Measurements from ENCODE around the gene CRB1. TPM values are rescaled to one million over a fixed set of nuclear protein-coding genes. Genes with fewer than 3 reads are reported as not detected.

CRB1 gene
- total RNA-seq, 1 experiment from 2014 or later = not detected

- H2BK20ac ChIP-seq (ENCODE audit: low read depth, low read length, poor library complexity, severe bottlenecking) = no peak overlapping the region
- DNase-seq = no peak
- H4K20me1 ChIP-seq (ENCODE audit: control insufficient read depth, insufficient read depth, insufficient read length) = no peaks in the 10 kb centered on the region
- H2BK5ac ChIP-seq (ENCODE audit: insufficient read length, low read length) = no peak overlapping the region
- H2BK12ac ChIP-seq (ENCODE audit: insufficient read length, low read depth, low read length) = no peak overlapping the region
- peak overlapping the region in 2 of 3 experiments; percentile 1 to 9; a peak in 1 of 7 replicates for H3K27ac Mint-ChIP-seq
- H3K4me3 Mint-ChIP-seq = no peak overlapping the region
- no peak overlapping the region for H2BK15ac ChIP-seq (ENCODE audit: low read depth, low read length)
- H3K4me1 Mint-ChIP-seq = peaks cover 57 to 63% of the 10 kb centered on the region in 2 experiments
- no peak overlapping the region for H3K56ac ChIP-seq (ENCODE audit: insufficient read length, low read depth, low read length)
- no peak overlapping the region for H4K8ac ChIP-seq (replicated peaks; ENCODE audit: insufficient read length, low read depth, low read length)
- no peaks in the 10 kb centered on the region for H3K27me3 ChIP-seq (ENCODE audit: insufficient read depth, low read length)
- H4K91ac ChIP-seq (ENCODE audit: insufficient read length, low read depth, low read length) = no peak overlapping the region
- no peaks in the 10 kb centered on the region for H3K27me3 Mint-ChIP-seq (ENCODE audit: low read depth)
- H3K9me3 Mint-ChIP-seq = no peaks in the 10 kb centered on the region
- peaks cover 19% of the 10 kb centered on the region; the same call in 1 of the 2 replicates for H3K4me1 ChIP-seq (ENCODE audit: insufficient read depth, low read length)
- H3K23me2 ChIP-seq (ENCODE audit: insufficient read length, low read depth, low read length, poor library complexity, severe bottlenecking) = no peaks in the 10 kb centered on the region
- H3T11ph ChIP-seq (ENCODE audit: low read length) = no peak overlapping the region
- H2AK5ac ChIP-seq (ENCODE audit: insufficient read length, low read length) = no peak overlapping the region
- H3K18ac ChIP-seq (ENCODE audit: insufficient read length, low read depth, low read length) = no peak overlapping the region
- H3K9me3 ChIP-seq (ENCODE audit: control insufficient read depth, low read depth, low read length) = no peaks in the 10 kb centered on the region
- H3K14ac ChIP-seq (ENCODE audit: insufficient read depth, low read length) = no peak overlapping the region
- H2BK120ac ChIP-seq (ENCODE audit: low read depth, low read length, poor library complexity, severe bottlenecking) = no peak overlapping the region
- no peaks in the 10 kb centered on the region for H3K79me1 ChIP-seq (ENCODE audit: insufficient read depth, low read depth, low read length, poor library complexity, severe bottlenecking)
- peak overlapping the region; percentile 43 for H3K27ac ChIP-seq (ENCODE audit: insufficient read length, low read depth, low read length)
- no peak overlapping the region for H2AFZ ChIP-seq (ENCODE audit: low read length)
- no peak overlapping the region for H3K4me2 ChIP-seq (ENCODE audit: insufficient read depth, insufficient read length, low read length)
- no peaks in the 10 kb centered on the region for H3K36me3 Mint-ChIP-seq (ENCODE audit: insufficient read depth in 1 of 3, low read depth in 3 of 3)
- WGBS (ENCODE audit: extremely low coverage, insufficient read length, low lambda C conversion rate) = no CpG with 5 or more reads among the region's 3 CpGs
- H3K4ac ChIP-seq (ENCODE audit: low read depth, low read length) = no peak overlapping the region
- H4K5ac ChIP-seq (ENCODE audit: insufficient read length, low read depth, low read length) = no peak overlapping the region
- H3K23ac ChIP-seq (ENCODE audit: insufficient read length, low read depth, low read length) = no peak overlapping the region
- no peak overlapping the region for H3K9ac ChIP-seq (ENCODE audit: extremely low read depth, insufficient read length, low read length)
- no peaks in the 10 kb centered on the region for H3K79me2 ChIP-seq (ENCODE audit: insufficient read depth, low read length)
- TF ChIP-seq CTCF (conservative IDR thresholded peaks at IDR 0.05) = no peak
These were observed 170.1 kb downstream of the CRB1 start for GRCh38 chr1:197438010-197438790.
